NOMO-1 treated with dmso at 0.1 percent for 144 hours (cell line): ENCODE results near the gene PDE9A.
"Not testable (repeated sequence)": the region's sequence is repeated elsewhere in the genome, so short reads cannot be mapped to it uniquely, and the experiment has no call there.

Source experiments
- DNase-seq: peaks from one replicate; lab custom pipeline; 2025; ENCODE audit not compliant: unreplicated experiment; lab: John Stamatoyannopoulos, UW

Gene PDE9A

DNA sequence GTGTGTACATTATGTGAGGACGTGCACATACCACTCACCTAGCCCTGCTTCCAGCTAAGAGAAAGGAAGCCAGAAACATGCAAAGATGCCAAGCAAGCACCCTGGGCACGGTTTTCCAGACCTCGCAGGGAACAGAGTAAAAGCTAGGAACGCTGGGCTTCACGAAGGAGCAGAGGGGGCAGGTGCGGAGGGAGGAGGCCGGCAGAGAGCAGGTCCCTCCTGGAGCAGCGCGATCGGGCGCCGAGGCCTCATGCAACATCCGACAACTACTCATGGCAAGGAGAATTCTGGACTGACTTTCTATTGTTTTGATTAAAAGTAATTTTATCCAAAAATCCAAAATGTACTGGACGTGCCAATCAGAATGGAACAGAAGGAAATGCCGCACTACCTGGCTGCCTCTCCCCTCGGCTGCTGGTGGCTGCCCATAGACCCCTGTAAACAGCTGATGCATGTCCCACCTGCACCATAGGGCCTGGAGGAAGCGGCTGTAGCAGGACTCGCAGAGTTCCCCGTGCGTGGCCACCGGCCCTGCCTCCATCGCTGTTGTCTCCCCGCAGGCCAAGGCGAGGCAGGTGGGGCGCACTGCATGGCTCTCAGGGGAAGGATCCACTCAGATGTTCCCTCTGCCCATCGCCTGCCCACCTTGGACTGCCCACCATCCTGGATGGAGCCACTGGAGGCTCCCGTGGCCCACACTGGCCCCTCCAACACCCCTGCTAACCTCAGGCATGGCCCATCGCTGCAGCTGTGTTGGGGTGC lies 132.4 kb downstream of the PDE9A start:
- no peak for DNase-seq

DNA sequence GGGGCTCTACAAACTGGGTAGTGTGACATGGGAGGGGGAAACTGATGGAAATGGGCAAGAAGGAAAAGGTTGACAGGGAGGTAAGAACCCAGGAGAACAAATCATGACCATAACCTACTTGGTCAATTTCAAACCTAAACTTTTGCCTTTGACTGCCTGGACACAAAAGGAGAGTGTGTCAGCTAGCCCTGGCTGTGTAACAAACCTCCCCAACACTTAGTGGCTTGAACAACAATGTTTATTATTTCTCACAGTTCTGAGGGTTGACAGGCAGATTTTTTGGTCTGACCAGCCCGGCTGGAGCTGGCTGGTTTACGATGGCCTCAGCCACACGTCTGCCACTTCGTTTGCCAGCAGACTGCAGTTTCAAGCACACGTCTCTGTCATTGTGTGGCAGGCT lies 133.5 kb downstream of the PDE9A start:
- no peak for DNase-seq

DNA sequence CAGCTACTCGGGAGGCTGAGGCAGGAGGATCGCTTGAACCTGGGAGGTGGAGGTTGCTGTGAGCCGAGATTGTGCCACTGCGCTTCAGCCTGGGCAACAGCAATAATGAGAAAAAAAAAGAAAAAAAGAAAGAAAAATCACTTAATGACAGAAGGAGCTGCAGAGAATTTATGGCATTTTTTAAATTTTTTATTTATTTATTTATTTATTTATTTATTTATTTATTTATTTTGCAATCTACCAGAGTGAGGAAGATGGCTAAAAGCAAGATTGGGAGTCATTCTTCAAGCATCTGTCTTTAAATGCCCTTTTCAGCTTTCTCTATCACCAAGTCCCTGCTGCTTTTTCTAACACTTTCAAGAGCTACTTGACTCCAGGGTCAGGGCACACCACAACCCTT lies 134.2 kb downstream of the PDE9A start:
- no peak for DNase-seq

DNA sequence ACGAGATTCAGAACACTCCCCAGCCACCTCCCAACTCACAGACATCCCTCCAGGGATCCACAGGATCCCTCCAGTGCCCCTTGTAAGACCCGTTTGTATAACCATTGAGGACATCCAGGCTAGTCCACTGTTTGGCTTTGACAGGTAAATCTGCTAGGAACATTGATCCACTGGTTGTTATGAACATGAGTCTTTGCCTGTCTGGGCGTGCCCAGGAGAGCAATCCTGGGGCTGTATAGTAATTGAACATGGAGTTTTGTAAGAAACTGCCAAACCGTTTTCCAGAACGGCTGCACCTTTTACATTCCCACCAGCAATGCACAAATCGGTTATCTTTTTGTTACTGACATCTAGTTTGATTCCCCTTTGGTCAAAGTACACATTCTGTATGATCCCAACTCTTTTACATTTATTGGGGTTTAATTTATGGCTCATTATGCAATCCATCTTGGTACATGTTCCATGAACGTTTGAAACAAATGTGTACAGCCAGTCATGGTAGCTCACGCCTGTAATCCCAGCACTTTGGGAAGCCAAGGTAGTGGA lies 137.2 kb downstream of the PDE9A start:
- DNase-seq: no peak

DNA sequence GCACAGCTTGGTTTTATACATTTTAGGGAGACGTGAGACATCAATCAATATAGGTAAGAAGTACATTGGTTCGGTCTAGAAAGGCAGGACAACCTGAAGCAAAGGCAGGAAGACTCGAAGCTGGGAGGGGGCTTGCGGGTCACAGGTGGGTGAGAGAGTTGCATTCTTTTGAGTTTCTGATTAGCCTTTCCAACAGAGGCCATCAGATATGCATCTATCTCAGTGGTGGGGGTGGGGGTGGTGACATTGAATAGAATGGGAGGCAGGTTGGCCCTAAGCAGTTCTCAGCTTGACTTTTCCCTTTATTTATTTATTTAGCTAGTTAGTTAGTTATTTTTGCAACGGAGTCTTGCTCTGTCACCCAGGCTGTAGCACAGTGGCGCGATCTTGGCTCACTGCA lies 140.4 kb downstream of the PDE9A start:
- no peak for DNase-seq

DNA sequence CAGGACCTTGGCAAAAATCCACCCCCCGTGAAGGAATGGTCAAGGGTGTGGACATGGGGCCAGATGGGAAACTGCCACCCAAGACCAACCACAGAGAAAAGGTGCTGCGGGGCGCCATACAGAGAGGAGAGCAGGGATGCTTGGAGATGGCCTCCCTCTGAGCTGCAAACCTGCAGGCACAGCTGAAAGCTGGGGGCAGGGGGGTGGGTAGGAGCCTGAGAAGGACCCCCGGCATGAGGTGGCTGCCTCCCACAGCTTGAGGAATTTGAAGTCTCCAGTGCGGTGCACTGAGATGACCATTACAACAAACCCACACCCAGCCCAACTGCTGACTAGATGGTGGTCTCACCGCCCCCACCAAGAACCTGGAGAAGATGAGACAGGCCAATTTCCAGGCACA lies 141.1 kb downstream of the PDE9A start:
- no peak for DNase-seq

DNA sequence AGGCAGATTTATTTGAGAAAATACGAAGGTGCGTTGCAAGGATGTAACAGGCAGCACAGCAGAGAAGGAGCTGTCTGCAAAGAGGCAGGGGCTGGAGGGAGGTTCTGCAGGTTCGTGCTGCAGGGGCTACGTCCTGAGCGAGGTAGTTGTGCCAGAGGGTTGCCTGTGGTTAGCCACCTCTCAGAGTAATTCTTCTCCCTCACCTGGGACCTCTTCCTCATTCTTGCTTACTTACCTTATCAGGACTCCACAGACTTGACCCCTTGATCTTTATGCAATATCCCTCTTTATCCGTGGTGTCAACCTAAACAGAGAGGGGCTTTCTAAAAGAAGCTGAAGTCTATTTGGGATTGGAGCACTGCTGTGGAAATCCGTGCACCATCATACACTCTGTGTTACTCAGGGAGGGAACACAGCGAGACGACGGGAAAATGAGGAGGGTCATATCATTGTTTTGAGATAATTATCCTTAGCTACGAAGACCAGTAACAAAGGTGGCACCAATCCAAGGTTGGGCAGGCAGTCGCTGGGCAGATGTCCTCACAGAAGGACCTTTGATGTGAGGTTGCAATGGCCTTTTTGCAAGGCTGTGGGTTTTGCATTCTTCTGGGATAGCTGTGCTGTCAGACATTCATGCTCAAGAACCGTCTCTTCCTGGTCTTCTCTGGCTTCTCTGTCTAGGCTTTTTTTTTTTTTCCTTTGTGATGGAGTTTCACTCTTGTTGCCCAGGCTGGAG lies 143.1 kb downstream of the PDE9A start:
- DNase-seq: no peak

DNA sequence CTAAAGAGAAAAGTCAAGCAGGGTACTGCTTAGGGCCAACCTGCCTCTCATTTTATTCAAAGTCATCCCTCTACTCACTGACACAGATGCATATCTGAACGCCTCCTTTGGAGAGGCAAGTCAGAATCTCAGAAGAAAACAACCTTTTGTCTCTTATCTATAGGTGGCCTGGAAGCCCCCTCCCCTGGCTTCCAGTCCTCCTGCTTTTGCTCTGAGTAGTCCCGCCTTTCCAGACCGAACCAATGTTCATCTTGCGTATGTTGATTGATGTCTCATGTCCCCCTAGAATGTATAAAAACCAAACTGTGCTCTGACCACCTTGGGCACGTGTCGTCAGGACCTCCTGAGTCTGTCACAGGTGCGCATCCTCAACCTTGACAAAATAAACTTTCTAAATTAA lies 144.1 kb downstream of the PDE9A start:
- DNase-seq: no peak

DNA sequence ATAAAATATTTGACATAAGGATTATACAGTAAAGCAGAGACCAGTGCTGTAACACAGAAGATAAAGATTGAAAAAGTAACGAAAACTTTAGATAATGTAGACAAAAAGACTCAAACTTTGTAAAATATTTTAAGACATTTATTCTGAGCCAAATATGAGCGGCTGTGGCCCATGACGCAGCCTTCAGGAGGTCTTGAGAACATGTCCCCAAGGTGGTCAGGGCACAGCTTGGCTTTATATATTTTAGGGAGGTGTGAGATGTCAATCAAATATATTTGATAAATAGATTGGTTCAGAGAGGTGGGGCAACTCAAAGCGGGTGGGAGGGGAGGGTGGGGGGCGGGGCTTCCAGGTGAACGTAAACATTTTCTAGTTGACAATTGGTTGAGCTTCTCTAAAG lies 144.7 kb downstream of the PDE9A start:
- no peak for DNase-seq

DNA sequence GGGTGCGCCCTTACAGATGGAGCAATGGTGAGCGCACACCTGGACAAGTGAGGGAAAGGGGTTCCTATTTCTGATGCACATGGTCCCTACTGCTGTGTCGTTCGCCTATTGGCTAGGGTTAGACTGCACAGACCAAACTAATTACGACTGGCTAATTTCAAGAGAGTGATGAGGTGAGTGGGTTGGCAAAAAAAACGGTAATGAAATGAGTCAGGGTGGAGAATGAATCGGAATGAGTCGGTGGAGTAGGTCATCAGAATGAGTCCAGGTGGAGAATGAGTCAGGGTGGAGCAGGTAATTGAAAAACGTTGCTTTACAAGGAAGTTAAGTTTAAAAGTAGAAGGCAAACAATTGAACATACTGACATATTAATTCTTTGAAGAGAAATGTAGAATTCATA lies 146.1 kb downstream of the PDE9A start:
- no peak for DNase-seq

DNA sequence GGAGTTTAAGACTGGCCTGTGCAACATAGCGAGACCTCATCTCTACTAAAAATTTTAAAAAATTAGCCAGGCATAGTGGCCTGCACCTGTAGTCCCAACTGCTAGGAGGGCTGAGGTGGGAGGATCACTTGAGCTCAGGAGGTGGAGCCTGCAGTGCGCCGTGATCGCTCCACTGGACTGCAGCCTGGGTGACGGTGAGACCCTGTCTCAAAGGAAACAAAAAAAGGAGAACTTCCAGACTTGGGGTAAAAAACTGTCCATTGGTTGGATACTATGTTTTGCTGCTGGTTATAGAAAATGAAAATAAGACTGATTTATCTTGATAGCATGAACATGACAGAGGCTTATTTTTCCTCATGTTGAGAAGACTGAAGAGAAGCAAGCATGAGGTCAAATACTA lies 146.5 kb downstream of the PDE9A start:
- no peak for DNase-seq

DNA sequence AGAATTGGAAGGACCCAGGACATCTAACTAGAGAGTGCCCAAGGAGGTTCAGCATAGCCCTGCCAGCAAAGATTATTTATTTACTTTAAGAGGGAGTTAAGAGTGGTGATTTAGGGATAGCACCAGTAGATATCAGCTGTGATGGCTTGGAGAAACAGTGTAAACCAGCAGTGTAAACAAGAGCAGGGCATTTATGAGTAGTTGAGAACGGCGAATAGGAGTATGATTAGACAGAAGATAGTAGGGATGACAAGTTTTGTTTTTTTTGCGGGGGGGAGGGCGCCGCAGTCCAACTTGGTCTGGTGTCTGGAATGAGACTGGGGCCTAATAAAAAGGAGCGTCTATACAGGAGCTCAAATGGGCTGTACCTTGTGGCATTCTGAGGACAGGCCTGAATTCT lies 148.2 kb downstream of the PDE9A start:
- not testable (repeated sequence) for DNase-seq

DNA sequence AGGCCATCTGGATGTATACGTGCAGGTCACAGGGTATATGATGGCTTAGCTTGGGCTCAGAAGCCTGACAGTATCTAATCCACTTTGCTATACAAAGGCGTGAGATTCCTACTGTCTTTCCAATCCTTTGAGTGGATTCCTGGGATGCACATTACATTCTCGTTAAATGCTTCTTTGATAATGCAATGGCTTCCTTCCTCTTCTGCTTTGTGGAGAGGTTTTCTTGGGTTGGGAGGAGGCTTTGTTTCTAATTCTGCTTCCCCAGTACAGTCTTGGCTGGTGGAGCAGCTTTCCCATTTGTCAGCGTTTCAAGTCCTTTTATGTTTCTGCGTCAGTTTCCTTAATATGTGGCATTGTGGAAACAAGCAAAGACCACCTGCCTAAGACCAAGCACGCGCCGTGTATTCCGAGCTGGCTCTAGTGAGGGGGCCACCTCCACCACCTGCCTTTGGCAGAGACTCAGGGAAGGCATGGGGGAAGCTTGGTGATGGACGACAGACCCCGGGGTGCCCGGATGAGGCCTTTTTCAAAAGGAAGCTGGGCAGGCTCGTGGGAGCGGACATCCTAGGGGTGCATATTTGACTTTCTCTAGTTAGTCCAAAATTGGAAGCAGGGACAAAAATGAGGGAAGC lies 153.2 kb downstream of the PDE9A start:
- no peak for DNase-seq

DNA sequence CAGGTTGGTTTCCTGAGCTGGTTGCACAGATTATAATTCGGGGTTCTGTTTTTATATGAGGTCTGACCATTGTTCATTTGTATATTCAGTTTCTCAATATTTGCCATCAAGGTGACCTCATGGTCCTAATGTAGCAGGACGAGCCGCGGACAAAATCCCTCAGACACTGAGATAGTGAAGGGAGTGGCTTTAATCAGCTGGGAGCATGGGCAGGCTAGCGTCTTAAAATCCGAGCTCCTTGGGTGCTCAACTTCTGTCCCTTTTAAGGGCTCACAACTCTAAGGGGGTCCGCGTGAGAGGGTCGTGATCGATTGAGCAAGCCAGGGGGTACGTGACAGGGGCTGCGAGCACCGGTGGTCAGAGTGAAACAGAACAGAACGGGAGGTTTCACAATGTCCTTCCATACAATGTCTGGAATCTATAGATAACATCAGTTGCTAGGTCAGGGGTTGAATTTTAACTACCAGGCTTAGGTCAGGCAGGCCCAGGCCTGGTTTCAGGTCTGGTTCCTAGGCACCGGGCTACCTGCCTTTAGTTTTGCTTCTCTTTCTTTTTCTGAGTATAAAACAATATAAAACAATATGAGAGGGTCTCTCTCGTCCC lies 154.0 kb downstream of the PDE9A start:
- not testable (repeated sequence) for DNase-seq

DNA sequence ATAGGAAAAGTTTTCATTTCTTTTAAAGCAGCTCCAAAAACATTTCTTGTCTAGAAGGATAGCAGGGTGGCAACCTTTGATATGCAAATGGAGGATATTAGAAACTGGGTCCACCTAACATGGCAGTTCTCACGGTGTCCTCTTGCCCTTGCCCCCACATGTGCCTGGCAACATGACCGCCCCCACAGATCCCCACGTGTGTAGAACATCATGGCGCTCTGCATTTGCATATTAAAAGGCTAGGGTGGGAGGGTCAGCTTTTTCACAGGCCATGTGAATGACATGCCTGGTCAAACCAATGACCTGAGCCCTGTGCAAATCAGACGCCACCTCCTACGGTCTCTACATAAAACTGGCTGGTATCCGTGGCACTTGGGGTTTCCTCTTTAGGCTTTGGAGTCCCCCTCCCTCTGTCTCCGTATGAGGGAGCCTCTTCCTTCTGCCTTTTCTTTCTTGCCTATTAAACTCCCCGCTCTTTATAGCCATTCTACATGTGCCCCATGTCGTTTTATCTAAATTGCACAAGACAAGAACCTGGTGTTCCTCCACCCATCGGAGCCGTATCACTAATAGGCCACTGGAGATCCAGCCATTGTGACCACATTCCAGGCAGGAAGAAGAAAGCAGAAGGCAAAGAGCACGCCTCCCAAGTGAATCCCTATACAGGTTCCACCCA lies 154.7 kb downstream of the PDE9A start:
- DNase-seq: no peak

DNA sequence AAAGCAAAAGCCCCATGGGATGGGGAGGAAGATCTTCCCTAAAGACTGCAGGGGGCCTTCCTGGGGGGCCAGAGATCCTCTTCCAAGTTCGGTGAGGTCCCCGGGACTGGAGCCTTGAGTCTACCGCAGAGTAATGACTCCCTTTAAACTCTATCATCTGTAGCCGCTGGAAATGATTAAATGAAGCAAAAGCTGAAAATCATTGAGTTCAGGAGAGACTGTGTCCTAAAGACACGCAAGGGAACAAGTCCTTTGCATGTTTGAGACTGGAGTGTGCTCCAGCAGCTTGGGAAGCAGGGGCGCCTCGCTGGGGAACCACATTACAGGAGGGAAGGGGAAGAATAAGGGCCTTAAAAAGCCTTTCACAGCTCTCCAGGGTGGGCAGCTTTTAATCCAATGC lies 155.8 kb downstream of the PDE9A start:
- no peak for DNase-seq

DNA sequence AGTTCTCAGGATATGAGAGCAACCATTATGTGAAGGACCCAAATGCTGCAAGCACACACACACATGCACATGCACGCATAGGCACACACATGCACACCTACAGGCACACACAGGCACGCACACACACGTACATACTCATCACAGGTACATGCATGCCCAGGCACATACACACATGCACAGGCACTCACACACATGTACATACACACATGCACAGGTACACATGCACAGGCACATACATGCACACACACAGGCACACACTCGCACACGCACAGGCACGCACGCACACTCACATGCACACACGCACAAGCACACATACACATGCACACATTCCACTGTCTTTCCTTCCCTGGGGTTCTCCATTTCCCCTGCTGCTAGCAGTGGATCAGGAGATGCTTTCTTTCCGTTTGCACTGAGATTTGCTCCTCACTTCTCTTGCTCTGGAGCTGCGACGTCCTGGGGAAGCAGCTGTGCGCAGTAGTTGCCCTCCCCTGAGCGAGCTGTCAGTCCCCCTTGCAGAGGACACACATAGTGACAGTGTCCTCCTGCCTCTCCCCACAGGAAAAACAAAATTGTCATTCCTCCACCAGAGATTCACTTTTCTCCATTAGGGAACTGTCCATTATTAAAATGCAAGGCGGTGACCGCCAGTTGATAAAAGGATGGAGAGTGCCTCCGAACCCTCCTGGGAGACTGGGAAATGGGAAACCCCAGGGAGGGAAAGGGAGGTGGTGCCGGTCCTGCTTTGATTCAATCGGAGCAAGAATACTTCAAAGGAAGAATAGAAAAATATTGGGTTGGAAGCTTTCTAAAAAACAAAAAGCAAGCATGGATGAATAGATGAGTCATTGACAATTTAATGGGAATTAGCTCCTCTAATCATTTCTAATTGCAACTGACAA lies 156.4 kb downstream of the PDE9A start:
- DNase-seq: no peak

DNA sequence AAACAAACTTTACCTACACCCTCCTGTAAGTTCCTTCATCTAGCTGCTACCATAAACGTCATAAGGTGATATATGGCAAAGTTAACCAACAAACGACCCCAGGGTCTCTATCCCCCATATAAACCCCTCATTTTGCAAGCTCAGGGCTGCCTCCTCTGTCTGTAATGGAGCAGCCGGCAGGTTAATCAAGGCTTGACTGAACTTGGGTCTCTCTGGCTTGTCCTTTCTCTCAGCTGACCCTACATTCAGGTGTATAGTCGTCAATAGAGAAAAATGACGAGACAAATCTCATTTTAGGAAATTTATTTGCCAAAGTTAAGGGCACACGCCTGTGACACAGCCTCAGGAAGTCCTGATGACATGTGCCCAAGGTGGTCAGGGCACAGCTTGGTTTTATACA lies 158.5 kb downstream of the PDE9A start:
- DNase-seq: no peak

DNA sequence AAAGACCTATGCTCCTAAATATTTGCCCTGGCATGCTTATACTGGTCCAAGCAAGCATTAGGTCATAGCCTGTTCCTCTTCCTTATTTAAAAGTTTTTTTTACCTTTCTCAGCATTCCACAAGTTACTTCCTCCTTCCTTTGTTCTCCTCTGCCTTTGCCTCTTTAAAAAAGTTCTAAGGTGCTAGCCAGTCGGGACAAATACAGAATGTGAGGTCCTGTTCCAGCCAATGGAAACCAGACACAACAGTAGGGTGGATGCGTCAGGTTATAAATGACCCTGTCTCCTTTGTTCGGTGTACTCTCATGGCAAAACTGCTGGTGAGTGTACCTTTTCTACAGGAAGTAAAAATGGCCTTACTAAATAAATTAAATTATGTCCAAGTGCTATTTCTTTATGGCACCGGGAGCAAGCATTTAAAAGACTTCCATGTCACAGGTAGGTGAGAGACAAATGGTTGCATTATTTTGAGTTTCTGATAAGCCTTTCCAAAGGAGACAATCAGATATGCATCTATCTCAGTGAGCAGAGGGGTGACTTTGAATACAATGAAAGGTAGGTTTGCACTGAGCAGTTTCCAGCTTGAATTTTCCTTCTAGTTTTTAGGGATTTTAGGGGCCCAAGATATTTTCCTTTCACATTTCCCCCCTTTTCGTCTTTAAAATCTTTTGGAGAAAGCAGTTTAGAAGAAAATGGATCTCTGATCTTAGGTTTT lies 159.3 kb downstream of the PDE9A start:
- not testable (repeated sequence) for DNase-seq
